Lower leg skin (tissue), 4 donors: ENCODE results near the gene MRPS11. TPM values are rescaled to one million over a fixed set of nuclear protein-coding genes. Genes with fewer than 3 reads are reported as not detected.

ENCODE experiments used
- DNase-seq, 2 donors: peaks; one replicate each; pipeline ENCODE4 v3.0.0-alpha.2; 2019; ENCODE audit warnings: low spot score in 2 of 2
- H3K4me3 ChIP-seq: fragments of 200-600 bp; sonication (generic); 2 replicates; pipeline ENCODE4 v1.5.1; 2017; ENCODE audit warnings: mild to moderate bottlenecking, low read depth; ENCODE audit not compliant: poor library complexity, severe bottlenecking
- POLR2A ChIP-seq, 2 donors: fragments of 450-650 bp; IDR thresholded peaks; one replicate each; pipeline ENCODE4 v1.6.1; 2016 to 2017; ENCODE audit warnings: antibody characterized with exemption in 2 of 2, mild to moderate bottlenecking in 1 of 2, moderate library complexity in 1 of 2
- WGBS, 2 donors: methylation state at CpG; one replicate each; pipeline ENCODE4 v1.1.5; 2018; 5-methylcytosine and 5-hydroxymethylcytosine counted together
- intact Hi-C: fragments of 100-400 bp; cut with DNase I; formaldehyde crosslinking; loops from one replicate; pipeline ENCODE4 v1.15.0; 2023; ENCODE audit warnings: low total_unique reads
- total RNA-seq, 4 donors: library from RNA; depleted of rRNA; stranded (reverse); fragments of >200 nt; gene quantifications; one replicate each; pipeline ENCODE4 v1.1.0, GENCODE V29; 2016
- TF ChIP-seq, protein P1 (sequence below), 3 donors: fragments of 450-650 bp; IDR thresholded peaks; one replicate each; pipeline ENCODE4 v1.5.1; 2016; ENCODE audit warnings: antibody characterized with exemption in 3 of 3, mild to moderate bottlenecking in 3 of 3, moderate library complexity in 2 of 3

Gene MRPS11
- total RNA-seq, 4 donors from 2014 or later = 28.4 to 40.0 (median 31.6) TPM

DNA sequence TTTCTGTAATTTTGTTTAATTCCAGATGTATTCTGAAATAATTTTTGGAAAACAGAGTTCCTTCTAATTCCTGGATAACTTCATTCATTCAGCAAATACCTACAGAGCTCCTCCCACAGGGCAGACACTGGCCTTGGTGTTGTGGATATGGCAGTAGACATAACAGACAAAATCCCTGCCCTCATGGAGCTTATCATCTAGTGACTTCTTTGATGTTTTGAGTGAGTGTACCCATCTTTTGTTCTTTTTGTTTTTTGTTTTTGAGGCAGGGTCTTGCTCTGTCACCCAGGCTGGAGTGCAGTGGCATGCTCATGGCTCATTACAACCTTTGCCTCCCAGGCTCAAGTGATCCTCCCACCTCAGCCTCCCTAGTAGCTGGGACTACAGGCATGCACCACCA, 57.9 kb downstream of the MRPS11 start:
- TF ChIP-seq POLR2A (IDR thresholded peaks at IDR 0.05) = no peak
- TF ChIP-seq, protein P1, sequence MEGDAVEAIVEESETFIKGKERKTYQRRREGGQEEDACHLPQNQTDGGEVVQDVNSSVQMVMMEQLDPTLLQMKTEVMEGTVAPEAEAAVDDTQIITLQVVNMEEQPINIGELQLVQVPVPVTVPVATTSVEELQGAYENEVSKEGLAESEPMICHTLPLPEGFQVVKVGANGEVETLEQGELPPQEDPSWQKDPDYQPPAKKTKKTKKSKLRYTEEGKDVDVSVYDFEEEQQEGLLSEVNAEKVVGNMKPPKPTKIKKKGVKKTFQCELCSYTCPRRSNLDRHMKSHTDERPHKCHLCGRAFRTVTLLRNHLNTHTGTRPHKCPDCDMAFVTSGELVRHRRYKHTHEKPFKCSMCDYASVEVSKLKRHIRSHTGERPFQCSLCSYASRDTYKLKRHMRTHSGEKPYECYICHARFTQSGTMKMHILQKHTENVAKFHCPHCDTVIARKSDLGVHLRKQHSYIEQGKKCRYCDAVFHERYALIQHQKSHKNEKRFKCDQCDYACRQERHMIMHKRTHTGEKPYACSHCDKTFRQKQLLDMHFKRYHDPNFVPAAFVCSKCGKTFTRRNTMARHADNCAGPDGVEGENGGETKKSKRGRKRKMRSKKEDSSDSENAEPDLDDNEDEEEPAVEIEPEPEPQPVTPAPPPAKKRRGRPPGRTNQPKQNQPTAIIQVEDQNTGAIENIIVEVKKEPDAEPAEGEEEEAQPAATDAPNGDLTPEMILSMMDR (IDR thresholded peaks at IDR 0.05) = no peak
- H3K4me3 ChIP-seq = no peak overlapping the region
- DNase-seq = no peak
- intact Hi-C loops = no loop called here

DNA sequence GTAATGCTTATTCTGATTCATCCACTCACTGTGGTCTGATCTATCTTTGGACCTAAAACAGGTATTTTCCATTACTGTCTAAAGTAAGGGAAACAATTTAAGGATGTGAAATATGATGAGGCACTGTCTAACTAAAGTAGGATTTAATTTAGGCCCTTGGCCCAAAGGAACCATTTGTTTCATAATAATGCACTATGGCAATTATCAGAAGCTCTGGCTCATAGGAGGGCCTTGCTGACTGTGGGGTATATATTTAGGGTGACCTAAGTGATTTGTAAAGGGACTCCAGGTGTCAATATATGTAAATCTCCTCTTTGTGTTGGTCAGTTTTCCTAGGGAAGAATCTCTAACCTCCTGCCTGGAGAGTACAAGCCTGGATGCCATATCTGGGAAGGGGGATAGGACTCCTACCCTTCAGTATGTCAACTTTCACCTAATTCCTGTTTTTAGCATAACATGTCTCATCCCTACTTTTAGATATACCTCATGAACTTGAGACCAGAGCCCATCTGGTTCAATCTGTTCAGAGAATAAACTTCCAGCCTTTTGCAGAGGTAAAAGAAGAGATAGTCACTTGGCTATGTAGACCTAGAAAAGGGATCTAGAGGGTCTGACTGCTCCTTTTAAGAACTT, 58.9 kb downstream of the MRPS11 start:
- no peak for DNase-seq
- TF ChIP-seq, protein P1 (IDR thresholded peaks at IDR 0.05) = no peak
- no peak for TF ChIP-seq POLR2A (IDR thresholded peaks at IDR 0.05)

GRCh38 chr15:88529021-88529630, 61.6 kb downstream of the MRPS11 start:
- no peak for TF ChIP-seq POLR2A (IDR thresholded peaks at IDR 0.05)
- TF ChIP-seq, protein P1 (IDR thresholded peaks at IDR 0.05) = no peak
- H3K4me3 ChIP-seq = no peak overlapping the region
- 91 to 96% methylated on average over 1 of the region's 1 CpG for WGBS, 2 donors
- DNase-seq = no peak
- intact Hi-C loops = no loop called here

More for the DNA sequence above, 58.9 kb downstream of the MRPS11 start:
- H3K4me3 ChIP-seq = no peak overlapping the region
- intact Hi-C loops = no loop called here

Other genes starting within 250 kb of the MRPS11 start
- gene NTRK3, start 211.0 kb upstream of the MRPS11 start, total RNA-seq = 1 to 10 TPM in 3 of 4 donors, under 1 TPM in 1; 0.97 to 5.4 (median 4.4) TPM
- 10 to 100 TPM in 3 of 4 donors, 1 to 10 TPM in 1; 7.6 to 28.4 (median 17.8) TPM for gene MRPL46, start 320 bp upstream of the MRPS11 start, total RNA-seq
- 1 to 10 TPM; 2.5 to 7.0 (median 5.1) TPM for gene DET1, start 79.0 kb downstream of the MRPS11 start, total RNA-seq
- 10 to 100 TPM in 1 of 4 donors, 1 to 10 TPM in 3; 7.7 to 10.3 (median 8.4) TPM for gene AEN, start 153.6 kb downstream of the MRPS11 start, total RNA-seq
- 10 to 100 TPM in 3 of 4 donors, 1 to 10 TPM in 1; 4.3 to 26.7 (median 11.8) TPM for gene ISG20, start 171.3 kb downstream of the MRPS11 start, total RNA-seq